ENCODE results near the gene CCDC91.

The CCDC91 gene

DNA sequence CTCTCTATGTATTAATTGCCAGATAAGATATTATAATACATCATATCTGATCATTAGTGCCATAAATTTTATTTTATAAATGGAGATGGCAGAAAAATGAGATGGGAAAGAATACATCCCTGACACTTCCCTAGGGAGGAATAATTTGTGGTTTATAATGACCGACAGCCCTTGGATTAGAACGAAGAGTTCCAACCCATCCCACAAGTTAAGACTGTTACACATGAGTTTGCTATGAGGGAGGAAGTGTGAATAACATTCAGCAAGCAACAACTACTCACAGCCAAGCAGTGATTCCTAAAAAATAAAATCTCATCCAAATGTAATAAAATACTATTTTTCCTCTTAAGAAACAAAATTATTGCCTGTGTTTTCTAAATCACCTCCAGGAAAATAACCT lies 299.0 kb downstream of the CCDC91 start:
- Histone ChIP-seq H3K4me3 (ENCODE audit: insufficient read depth, low read length, poor library complexity, severe bottlenecking) (no peak overlapping the region), H3K27ac (ENCODE audit: low read depth, low read length) (no peak overlapping the region), H3K4me2 (ENCODE audit: low read depth, low read length, poor library complexity, severe bottlenecking) (no peak overlapping the region), H3F3A (ENCODE audit: insufficient read depth) (no peaks in the 10 kb centered on the region), H3K9me3 (ENCODE audit: insufficient read depth, low read length) (no peaks in the 10 kb centered on the region), H3K9me2 (replicated peaks; ENCODE audit: insufficient read depth, low read length) (no peaks in the 10 kb centered on the region), H3K9ac (ENCODE audit: low read length) (no peak overlapping the region), H3K36me3 (ENCODE audit: low read length) (peaks cover 12% of the 10 kb centered on the region; the same call in 1 of the 2 replicates), H3K79me2 (ENCODE audit: insufficient read depth, low read length) (no peaks in the 10 kb centered on the region), H3K27me3 (ENCODE audit: low read length) (no peaks in the 10 kb centered on the region), H2AFZ (ENCODE audit: low read depth, low read length, severe bottlenecking) (no peak overlapping the region), H4K20me1 (ENCODE audit: low read depth, low read length) (no peaks in the 10 kb centered on the region; the same call in 1 of the 2 replicates)
- TF ChIP-seq, protein P1, sequence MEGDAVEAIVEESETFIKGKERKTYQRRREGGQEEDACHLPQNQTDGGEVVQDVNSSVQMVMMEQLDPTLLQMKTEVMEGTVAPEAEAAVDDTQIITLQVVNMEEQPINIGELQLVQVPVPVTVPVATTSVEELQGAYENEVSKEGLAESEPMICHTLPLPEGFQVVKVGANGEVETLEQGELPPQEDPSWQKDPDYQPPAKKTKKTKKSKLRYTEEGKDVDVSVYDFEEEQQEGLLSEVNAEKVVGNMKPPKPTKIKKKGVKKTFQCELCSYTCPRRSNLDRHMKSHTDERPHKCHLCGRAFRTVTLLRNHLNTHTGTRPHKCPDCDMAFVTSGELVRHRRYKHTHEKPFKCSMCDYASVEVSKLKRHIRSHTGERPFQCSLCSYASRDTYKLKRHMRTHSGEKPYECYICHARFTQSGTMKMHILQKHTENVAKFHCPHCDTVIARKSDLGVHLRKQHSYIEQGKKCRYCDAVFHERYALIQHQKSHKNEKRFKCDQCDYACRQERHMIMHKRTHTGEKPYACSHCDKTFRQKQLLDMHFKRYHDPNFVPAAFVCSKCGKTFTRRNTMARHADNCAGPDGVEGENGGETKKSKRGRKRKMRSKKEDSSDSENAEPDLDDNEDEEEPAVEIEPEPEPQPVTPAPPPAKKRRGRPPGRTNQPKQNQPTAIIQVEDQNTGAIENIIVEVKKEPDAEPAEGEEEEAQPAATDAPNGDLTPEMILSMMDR (IDR thresholded peaks at IDR 0.05; ENCODE audit: insufficient read depth, low read length, poor library complexity, severe bottlenecking) = no peak
- no peak for TF ChIP-seq EZH2phosphoT487 (conservative IDR thresholded peaks at IDR 0.05; ENCODE audit: low read length)

DNA sequence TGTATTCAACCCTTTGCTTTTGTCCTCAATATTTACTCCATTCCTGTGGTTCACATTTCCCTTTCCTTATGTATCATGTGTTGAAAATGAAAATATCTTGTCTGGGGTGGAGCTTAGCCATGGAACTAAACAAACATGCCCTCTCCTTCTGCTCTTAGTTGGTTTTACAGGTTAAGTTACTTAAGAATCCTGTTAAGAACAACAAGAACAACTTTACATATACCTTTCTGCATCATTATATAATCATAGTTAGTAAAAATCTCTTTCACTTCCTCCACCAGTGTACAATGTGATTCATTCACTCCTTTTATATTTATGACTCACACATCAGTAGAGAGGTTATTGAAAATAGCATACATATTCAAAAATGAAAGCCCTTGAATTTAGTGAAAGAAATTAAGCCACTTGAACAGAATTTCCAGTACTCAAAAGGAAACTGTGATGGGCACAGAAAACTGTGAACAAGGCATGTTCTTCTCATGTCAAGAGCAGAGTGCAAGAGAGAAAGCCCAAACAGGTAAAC lies 307.7 kb downstream of the CCDC91 start:
- no peaks in the 10 kb centered on the region for H3K27me3 ChIP-seq (ENCODE audit: low read length)
- no peaks in the 10 kb centered on the region for H3K79me2 ChIP-seq (ENCODE audit: insufficient read depth, low read length)
- H3K4me3 ChIP-seq (ENCODE audit: insufficient read depth, low read length, poor library complexity, severe bottlenecking) = no peak overlapping the region
- no peak overlapping the region for H2AFZ ChIP-seq (ENCODE audit: low read depth, low read length, severe bottlenecking)
- no peak overlapping the region for H3K9ac ChIP-seq (ENCODE audit: low read length)
- TF ChIP-seq, protein P1 (IDR thresholded peaks at IDR 0.05; ENCODE audit: insufficient read depth, low read length, poor library complexity, severe bottlenecking) = no peak
- TF ChIP-seq EZH2phosphoT487 (conservative IDR thresholded peaks at IDR 0.05; ENCODE audit: low read length) = no peak
- no peak overlapping the region for H3K27ac ChIP-seq (ENCODE audit: low read depth, low read length)
- H3K9me2 ChIP-seq (replicated peaks; ENCODE audit: insufficient read depth, low read length) = no peaks in the 10 kb centered on the region
- H3K9me3 ChIP-seq (ENCODE audit: insufficient read depth, low read length) = no peaks in the 10 kb centered on the region
- no peaks in the 10 kb centered on the region for H4K20me1 ChIP-seq (ENCODE audit: low read depth, low read length)
- no peaks in the 10 kb centered on the region for H3K36me3 ChIP-seq (ENCODE audit: low read length)
- no peaks in the 10 kb centered on the region for H3F3A ChIP-seq (ENCODE audit: insufficient read depth)
- no peak overlapping the region for H3K4me2 ChIP-seq (ENCODE audit: low read depth, low read length, poor library complexity, severe bottlenecking)

DNA sequence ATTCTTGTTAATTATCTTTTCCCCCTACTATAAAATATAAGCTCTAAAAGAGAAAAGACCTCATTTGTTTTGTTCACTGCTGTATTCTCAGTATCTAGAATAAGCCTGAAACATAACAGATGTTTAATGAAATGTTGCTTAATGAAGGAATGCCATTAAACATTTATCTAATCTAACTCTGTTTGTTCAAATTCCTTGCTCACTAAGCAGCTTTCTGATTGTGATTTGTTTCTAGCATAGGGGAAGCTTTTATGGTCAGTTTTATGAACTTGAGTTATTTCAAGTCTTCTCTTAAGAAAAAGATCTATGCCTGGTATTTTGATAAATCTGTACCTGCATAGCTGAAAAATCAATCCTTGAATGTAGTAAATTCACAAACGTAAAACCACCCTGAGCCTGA lies 308.6 kb downstream of the CCDC91 start:
- TF ChIP-seq, protein P1 (IDR thresholded peaks at IDR 0.05; ENCODE audit: insufficient read depth, low read length, poor library complexity, severe bottlenecking) = no peak
- TF ChIP-seq EZH2phosphoT487 (conservative IDR thresholded peaks at IDR 0.05; ENCODE audit: low read length) = no peak
- Histone ChIP-seq H3K9me3 (ENCODE audit: insufficient read depth, low read length) (no peaks in the 10 kb centered on the region), H3K79me2 (ENCODE audit: insufficient read depth, low read length) (no peaks in the 10 kb centered on the region), H3K4me2 (ENCODE audit: low read depth, low read length, poor library complexity, severe bottlenecking) (no peak overlapping the region), H3K4me3 (ENCODE audit: insufficient read depth, low read length, poor library complexity, severe bottlenecking) (no peak overlapping the region), H2AFZ (ENCODE audit: low read depth, low read length, severe bottlenecking) (no peak overlapping the region), H3K36me3 (ENCODE audit: low read length) (no peaks in the 10 kb centered on the region), H3K27me3 (ENCODE audit: low read length) (no peaks in the 10 kb centered on the region), H4K20me1 (ENCODE audit: low read depth, low read length) (no peaks in the 10 kb centered on the region), H3F3A (ENCODE audit: insufficient read depth) (no peaks in the 10 kb centered on the region), H3K27ac (ENCODE audit: low read depth, low read length) (no peak overlapping the region), H3K9ac (ENCODE audit: low read length) (no peak overlapping the region), H3K9me2 (replicated peaks; ENCODE audit: insufficient read depth, low read length) (no peaks in the 10 kb centered on the region)

Measured in SU-DHL-6 (cell line).